ENCODE results near the gene PAK1.

- no peak for TF ChIP-seq OSR1 (CRISPR knock-in tag; IDR thresholded peaks at IDR 0.05)
- TF ChIP-seq POU6F1 (CRISPR knock-in tag; IDR thresholded peaks at IDR 0.05; ENCODE audit: borderline replicate concordance, low read depth): no peak
- no peak for TF ChIP-seq ZC3H10 (CRISPR knock-in tag; IDR thresholded peaks at IDR 0.05)
These were observed 16.6 kb downstream of the PAK1 start for GRCh38 chr11:77457340-77457739.

Measured in SK-N-SH treated with all-trans-retinoic acid at 6 μM for 48 hours (cell line).